Measurements from ENCODE around the gene FOLR1. TPM values are rescaled to one million over a fixed set of nuclear protein-coding genes. Genes with fewer than 3 reads are reported as not detected.

The FOLR1 gene
- total RNA-seq, 1 experiment from 2014 or later = 93.4 TPM

DNA sequence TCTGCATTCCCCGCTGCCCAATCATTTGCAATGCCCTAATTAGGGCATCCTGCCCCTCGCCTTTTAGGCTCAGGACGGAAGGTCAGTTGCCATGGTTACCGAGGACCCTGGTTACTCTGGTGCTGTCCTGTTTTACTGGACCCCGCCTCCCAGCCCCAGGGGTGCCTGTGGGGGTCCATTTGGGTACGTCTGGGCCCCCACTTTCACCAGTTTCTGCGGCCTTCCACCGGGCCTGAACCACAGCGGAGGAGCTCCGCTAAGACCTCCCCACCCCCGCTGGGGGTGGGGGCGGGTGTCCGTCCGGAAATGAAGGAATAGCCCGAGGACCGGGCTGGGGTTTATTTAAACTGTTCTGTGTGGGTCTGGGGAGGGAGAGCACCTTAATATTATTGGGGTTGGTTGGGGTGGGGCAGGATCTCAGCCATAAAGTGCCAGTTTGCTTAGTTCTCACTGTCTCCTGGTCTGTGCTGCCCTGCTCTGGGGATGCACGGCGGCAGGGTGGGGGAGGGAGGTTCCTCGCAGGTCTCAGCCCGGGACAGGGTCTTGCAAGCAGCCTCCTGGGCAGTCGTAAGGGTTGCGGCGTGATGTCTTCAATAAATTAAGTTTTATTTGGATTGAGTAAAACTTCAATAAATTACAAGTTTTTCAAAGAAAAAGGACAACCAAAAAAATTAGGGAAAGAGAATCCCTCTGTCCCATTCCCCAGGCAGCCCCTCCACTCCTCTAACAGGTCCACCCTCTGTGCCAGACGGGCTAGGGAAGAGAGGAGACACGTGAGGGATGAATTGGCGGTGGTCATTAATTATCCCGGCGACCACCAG, 46.8 kb downstream of the FOLR1 start:
- BruUV-seq (replicated peaks) = TSS peak; percentile 39
- POLR2A ChIA-PET = interaction anchor here (0.8 to 1.6 kb wide), 3 partner anchors 15 to 128 kb away, joined by 3 to 6 read pairs (median 3); partner anchors contain the start of gene FOLR1
- H3K27me3 Mint-ChIP-seq (ENCODE audit: insufficient read depth, unreplicated experiment) = no peaks in the 10 kb centered on the region

GRCh38 chr11:72239313-72239848, 47.4 kb downstream of the FOLR1 start:
- Mint-ChIP-seq H3K27me3 (ENCODE audit: insufficient read depth, unreplicated experiment) (no peaks in the 10 kb centered on the region), H3K36me3 (ENCODE audit: insufficient read depth, unreplicated experiment) (peaks cover 57% of the 10 kb centered on the region), H3K27ac (ENCODE audit: unreplicated experiment) (peak overlapping the region; percentile 72), H3K4me1 (ENCODE audit: low read depth, unreplicated experiment) (peaks cover 14% of the 10 kb centered on the region), H3K4me3 (ENCODE audit: unreplicated experiment) (peak overlapping the region; percentile 73), H3K9me3 (ENCODE audit: unreplicated experiment) (peaks cover 8% of the 10 kb centered on the region)
- no peak for TF ChIP-seq CTCF (IDR thresholded peaks at IDR 0.05; ENCODE audit: insufficient read depth in 1 of 2, low read depth in 1 of 2, low read length in 1 of 2, severe bottlenecking in 1 of 2, unreplicated experiment in 1 of 2)
- intact Hi-C loops (cut with micrococcal nuclease; ENCODE audit: unreplicated experiment) = loop anchor here (1.0 to 5.0 kb wide), 4 partner anchors 16 to 215 kb away; partner anchors contain the start of genes CLPB and FOLR1
- POLR2A ChIA-PET = interaction anchor here (1.0 to 1.6 kb wide), 2 partner anchors 16 to 129 kb away, joined by 3 to 6 read pairs; no protein-coding TSS in a partner anchor
- CTCF ChIA-PET = interaction anchor here (0.7 to 1.2 kb wide), 2 partner anchors 95 to 192 kb away, joined by 5 read pairs; no protein-coding TSS in a partner anchor
- Histone ChIP-seq H3K4me3 (ENCODE audit: low read depth, low read length) (peak overlapping the region; percentile 33), H3K36me3 (ENCODE audit: control insufficient read depth, insufficient read depth, low read length) (peaks cover 14% of the 10 kb centered on the region), H3K27me3 (replicated peaks; ENCODE audit: control insufficient read depth, insufficient read depth, low read length) (no peaks in the 10 kb centered on the region), H3K4me1 (peaks cover 24% of the 10 kb centered on the region), H3K9me3 (peaks cover 7% of the 10 kb centered on the region; the same call in 1 of the 2 replicates)
- no TSS peak for BruUV-seq (replicated peaks)
- peak in 1 of 2 experiments; percentile 82 for DNase-seq

More for the DNA sequence above, 46.8 kb downstream of the FOLR1 start:
- TF ChIP-seq CTCF (IDR thresholded peaks at IDR 0.05; ENCODE audit: insufficient read depth in 1 of 2, low read depth in 1 of 2, low read length in 1 of 2, severe bottlenecking in 1 of 2, unreplicated experiment in 1 of 2) = no peak
- intact Hi-C loops (cut with micrococcal nuclease; ENCODE audit: unreplicated experiment) = loop anchor here (1.0 to 5.0 kb wide), 5 partner anchors 15 to 214 kb away; partner anchors contain the start of genes CLPB and FOLR1
- H3K4me3 Mint-ChIP-seq (ENCODE audit: unreplicated experiment) = peak overlapping the region; percentile 73
- Histone ChIP-seq H3K4me1 (peaks cover 24% of the 10 kb centered on the region), H3K36me3 (ENCODE audit: control insufficient read depth, insufficient read depth, low read length) (peaks cover 19% of the 10 kb centered on the region), H3K27me3 (replicated peaks; ENCODE audit: control insufficient read depth, insufficient read depth, low read length) (no peaks in the 10 kb centered on the region), H3K9me3 (peaks cover 7% of the 10 kb centered on the region; the same call in 1 of the 2 replicates), H3K4me3 (ENCODE audit: low read depth, low read length) (no peak overlapping the region)
- peaks cover 64% of the 10 kb centered on the region for H3K36me3 Mint-ChIP-seq (ENCODE audit: insufficient read depth, unreplicated experiment)
- peaks cover 8% of the 10 kb centered on the region for H3K9me3 Mint-ChIP-seq (ENCODE audit: unreplicated experiment)
- peaks cover 14% of the 10 kb centered on the region for H3K4me1 Mint-ChIP-seq (ENCODE audit: low read depth, unreplicated experiment)
- CTCF ChIA-PET = interaction anchor here (0.7 to 3.0 kb wide), 6 partner anchors 16 to 214 kb away, joined by 4 to 15 read pairs (median 5); no protein-coding TSS in a partner anchor
- peak overlapping the region; percentile 72 for H3K27ac Mint-ChIP-seq (ENCODE audit: unreplicated experiment)
- DNase-seq = peak; percentile 41 to 52
